Fibroblast of lung (primary cell): ENCODE results near the gene PTPN14.

Source experiments
- EZH2 ChIP-seq: IDR thresholded peaks from 2 replicates; pipeline ENCODE4 v1.5.1; 2012; ENCODE audit warnings: low read length, control low read depth, mild to moderate bottlenecking; ENCODE audit errors: missing control alignments
- TF ChIP-seq, protein P1 (sequence below), 2 donors: IDR thresholded peaks in 1 of 2; conservative IDR thresholded peaks in 1 of 2; 1 replicate in 1 of 2; 2 replicates in 1 of 2; pipeline ENCODE4 v1.5.1; 2011 to 2012; ENCODE audit warnings: low read length in 2 of 2, control low read depth in 1 of 2, inconsistent platforms in 1 of 2, low read depth in 1 of 2, mild to moderate bottlenecking in 1 of 2

DNA sequence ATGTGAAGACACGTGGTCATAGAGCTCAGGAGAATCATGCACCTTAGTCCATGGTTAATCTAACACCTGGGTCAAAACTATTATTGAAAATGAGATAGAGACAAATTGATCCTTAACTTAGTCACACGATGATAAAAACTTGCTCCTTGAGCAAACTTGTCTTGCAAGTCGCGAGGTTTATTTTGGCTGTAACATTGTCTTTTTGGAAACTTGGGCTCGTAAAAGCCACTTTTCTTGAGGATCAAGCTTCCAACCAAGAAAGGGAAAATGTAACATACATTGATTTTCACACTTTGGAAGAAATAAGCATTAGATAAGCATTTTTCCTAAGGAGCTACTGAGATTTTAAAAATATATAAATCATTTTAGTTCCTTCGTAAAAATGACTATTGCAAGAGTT lies 31.7 kb upstream of the PTPN14 start:
- TF ChIP-seq, protein P1, sequence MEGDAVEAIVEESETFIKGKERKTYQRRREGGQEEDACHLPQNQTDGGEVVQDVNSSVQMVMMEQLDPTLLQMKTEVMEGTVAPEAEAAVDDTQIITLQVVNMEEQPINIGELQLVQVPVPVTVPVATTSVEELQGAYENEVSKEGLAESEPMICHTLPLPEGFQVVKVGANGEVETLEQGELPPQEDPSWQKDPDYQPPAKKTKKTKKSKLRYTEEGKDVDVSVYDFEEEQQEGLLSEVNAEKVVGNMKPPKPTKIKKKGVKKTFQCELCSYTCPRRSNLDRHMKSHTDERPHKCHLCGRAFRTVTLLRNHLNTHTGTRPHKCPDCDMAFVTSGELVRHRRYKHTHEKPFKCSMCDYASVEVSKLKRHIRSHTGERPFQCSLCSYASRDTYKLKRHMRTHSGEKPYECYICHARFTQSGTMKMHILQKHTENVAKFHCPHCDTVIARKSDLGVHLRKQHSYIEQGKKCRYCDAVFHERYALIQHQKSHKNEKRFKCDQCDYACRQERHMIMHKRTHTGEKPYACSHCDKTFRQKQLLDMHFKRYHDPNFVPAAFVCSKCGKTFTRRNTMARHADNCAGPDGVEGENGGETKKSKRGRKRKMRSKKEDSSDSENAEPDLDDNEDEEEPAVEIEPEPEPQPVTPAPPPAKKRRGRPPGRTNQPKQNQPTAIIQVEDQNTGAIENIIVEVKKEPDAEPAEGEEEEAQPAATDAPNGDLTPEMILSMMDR (conservative IDR thresholded peaks at IDR 0.05 in 1 of 2, IDR thresholded peaks at IDR 0.05 in 1 of 2; ENCODE audit: low read depth in 1 of 2, low read length in 2 of 2) = no peak
- no peak for TF ChIP-seq EZH2
